ENCODE data around the gene PSD4. TPM values are rescaled to one million over a fixed set of nuclear protein-coding genes. Genes with fewer than 3 reads are reported as not detected.

The PSD4 gene
- total and polyA plus RNA-seq, 2 of the 8 experiments (the other 6 are each of a cell fraction or from before 2014, with no cell fraction given): 0.53 to 1.2 TPM

- H2BK12ac ChIP-seq (ENCODE audit: low read depth, low read length): no peak overlapping the region
- no peaks in the 10 kb centered on the region for H3K23me2 ChIP-seq (ENCODE audit: low read depth, low read length)
- H4K91ac ChIP-seq (replicated peaks; ENCODE audit: insufficient read length, low read length): no peak overlapping the region
- DNase-seq (ENCODE audit: low read depth in 1 of 2, low spot score in 2 of 2) (no peak), FAIRE-seq (no peak)
- H4K8ac ChIP-seq (ENCODE audit: extremely low read depth, insufficient read depth, low read length): no peak overlapping the region; the same call in 1 of the 2 replicates
- no peak overlapping the region for H3K56ac ChIP-seq (replicated peaks; ENCODE audit: insufficient read length, low read depth, low read length)
- no peak overlapping the region for H3K23ac ChIP-seq (ENCODE audit: insufficient read length)
- H3K9me3 ChIP-seq (ENCODE audit: insufficient read depth in 2 of 2, low read depth in 1 of 2, low read length in 1 of 2): no peaks in the 10 kb centered on the region
- H3K79me2 ChIP-seq (ENCODE audit: control insufficient read depth in 1 of 2, insufficient read depth in 2 of 2, low read length in 2 of 2): no peaks in the 10 kb centered on the region
- H2BK5ac ChIP-seq (ENCODE audit: low read depth, low read length): no peak overlapping the region
- no peak overlapping the region for H3K18ac ChIP-seq (ENCODE audit: extremely low read depth, low read length)
- no peak overlapping the region for H2BK20ac ChIP-seq (ENCODE audit: low read length)
- WGBS, 2 experiments (ENCODE audit: extremely low coverage in 1 of 2, insufficient coverage in 1 of 2, insufficient read length in 1 of 2, insufficient replicate concordance in 2 of 2, low coverage in 1 of 2, low lambda C conversion rate in 2 of 2, missing lambda C conversion rate in 1 of 2): 90% methylated on average over 13 of the region's 13 CpGs; no CpG with 5 or more reads in 1 of the 2 experiments
- H3K27me3 ChIP-seq (replicated peaks in 1 of 4; ENCODE audit: control insufficient read depth in 3 of 4, extremely low read depth in 1 of 4, insufficient read depth in 3 of 4, low read length in 3 of 4): peaks cover 0 to 3% (median 0%) of the 10 kb centered on the region in 4 experiments; a peak in 1 of 7 replicates
- H3K27ac ChIP-seq (ENCODE audit: low read depth, low read length): no peak overlapping the region
- H3K4ac ChIP-seq (replicated peaks; ENCODE audit: insufficient read length, low read depth, low read length): no peak overlapping the region
- no peak overlapping the region for H3K9ac ChIP-seq (replicated peaks in 1 of 4; ENCODE audit: extremely low read depth in 1 of 4, low read depth in 3 of 4, low read length in 3 of 4)
- ChIA-PET POLR2A (ENCODE audit: partially characterized antibody) (interaction anchor here (1.4 to 2.1 kb wide), 2 partner anchors 9 to 13 kb away, joined by 3 to 7 read pairs; no protein-coding TSS in a partner anchor), CTCF (ENCODE audit: partially characterized antibody) (interaction anchor here (0.7 to 5.1 kb wide), 14 partner anchors 9 to 179 kb away, joined by 3 to 43 read pairs (median 4); no protein-coding TSS in a partner anchor)
- H3K4me2 ChIP-seq (ENCODE audit: insufficient read depth in 1 of 2, low read depth in 2 of 2, low read length in 2 of 2): no peak overlapping the region
- no peak overlapping the region for H2BK15ac ChIP-seq (ENCODE audit: low read length)
- no peak overlapping the region for H3K14ac ChIP-seq (ENCODE audit: insufficient read length)
- no peak overlapping the region for H2AK5ac ChIP-seq (ENCODE audit: low read depth, low read length)
- no peaks in the 10 kb centered on the region for H4K20me1 ChIP-seq (replicated peaks in 1 of 2; ENCODE audit: control insufficient read depth in 1 of 2, insufficient read depth in 2 of 2, low read length in 2 of 2)
- H2AFZ ChIP-seq (ENCODE audit: low read length): no peak overlapping the region
- H3K4me3 ChIP-seq (ENCODE audit: extremely low read depth in 1 of 4, insufficient read depth in 2 of 4, low read depth in 3 of 4, low read length in 4 of 4): no peak overlapping the region
- no peak overlapping the region for H4K5ac ChIP-seq (ENCODE audit: insufficient read length, low read depth, low read length)
- no peaks in the 10 kb centered on the region for H3K36me3 ChIP-seq (ENCODE audit: control insufficient read depth in 2 of 4, insufficient read depth in 4 of 4, low read length in 3 of 4)
- no peaks in the 10 kb centered on the region for H3K79me1 ChIP-seq (ENCODE audit: low read depth, low read length)
- H3K4me1 ChIP-seq (replicated peaks in 1 of 4; ENCODE audit: control insufficient read depth in 3 of 4, insufficient read depth in 4 of 4, low read length in 3 of 4): peaks cover 0 to 2% (median 0%) of the 10 kb centered on the region in 4 experiments; a peak in 2 of 7 replicates
- H2BK120ac ChIP-seq (replicated peaks; ENCODE audit: low read depth, low read length): no peak overlapping the region
- TF ChIP-seq NANOG (IDR thresholded peaks at IDR 0.05; ENCODE audit: insufficient read depth, low read depth, low read length, poor library complexity, severe bottlenecking): no peak
- TF ChIP-seq CBX5 (IDR thresholded peaks at IDR 0.05; ENCODE audit: low read depth, low read length): no peak
- TF ChIP-seq JUN (IDR thresholded peaks at IDR 0.05; ENCODE audit: low read depth, low read length): no peak
- no peak for TF ChIP-seq MAX (IDR thresholded peaks at IDR 0.05)
Measured at GRCh38 chr2:113211226-113212105, 37.7 kb downstream of the PSD4 start.
